Trophoblast cell (in vitro differentiated cells and primary cell): ENCODE measurements around the gene RBM47.

ENCODE experiments used
- DNase-seq, 2 donors: peaks; one replicate each; pipeline ENCODE4 v3.0.0-alpha.2; 2016
- H2AFZ ChIP-seq: 2 replicates; pipeline ENCODE4 v1.6.1; 2013; ENCODE audit warnings: low read length, moderate library complexity, mild to moderate bottlenecking; ENCODE audit not compliant: insufficient read depth, poor library complexity
- H2AK5ac ChIP-seq: 2 replicates; pipeline ENCODE4 v1.6.1; 2013; ENCODE audit warnings: mild to moderate bottlenecking, low read length
- H2BK120ac ChIP-seq: 2 replicates; pipeline ENCODE4 v1.6.1; 2013; ENCODE audit warnings: low read length, mild to moderate bottlenecking, moderate library complexity; ENCODE audit not compliant: insufficient read depth, poor library complexity
- H2BK12ac ChIP-seq: 2 replicates; pipeline ENCODE4 v1.6.1; 2013; ENCODE audit warnings: mild to moderate bottlenecking, low read length, moderate library complexity
- H2BK5ac ChIP-seq: 2 replicates; pipeline ENCODE4 v1.6.1; 2013; ENCODE audit warnings: low read length, low read depth, moderate library complexity, mild to moderate bottlenecking; ENCODE audit not compliant: poor library complexity
- H3K14ac ChIP-seq: 2 replicates; pipeline ENCODE4 v1.6.1; 2013; ENCODE audit warnings: mild to moderate bottlenecking, low read length
- H3K18ac ChIP-seq: 2 replicates; pipeline ENCODE4 v1.6.1; 2013; ENCODE audit warnings: mild to moderate bottlenecking, low read length
- H3K23ac ChIP-seq: 2 replicates; pipeline ENCODE4 v1.6.1; 2013; ENCODE audit warnings: low read length
- H3K27ac ChIP-seq: 2 replicates; pipeline ENCODE4 v1.5.1; 2013; ENCODE audit warnings: low read depth, mild to moderate bottlenecking, inconsistent platforms, low read length, moderate library complexity
- H3K27me3 ChIP-seq: 2 replicates; pipeline ENCODE4 v1.6.1; 2013; ENCODE audit warnings: inconsistent platforms, mild to moderate bottlenecking, low read length, moderate library complexity; ENCODE audit not compliant: insufficient read depth
- H3K36me3 ChIP-seq, 2 experiments: 1 replicate in 1 of 2; 2 replicates in 1 of 2; pipeline ENCODE4 v1.6.1; 2013; ENCODE audit warnings: low read length in 2 of 2, mild to moderate bottlenecking in 2 of 2, moderate library complexity in 1 of 2; ENCODE audit not compliant: insufficient read depth in 2 of 2, control insufficient read depth in 1 of 2
- H3K4ac ChIP-seq: 2 replicates; pipeline ENCODE4 v1.6.1; 2013; ENCODE audit warnings: low read depth, mild to moderate bottlenecking, low read length, moderate library complexity
- H3K4me1 ChIP-seq, 2 experiments: 1 replicate in 1 of 2; 2 replicates in 1 of 2; pipeline ENCODE4 v1.6.1; 2013; ENCODE audit warnings: low read length in 2 of 2, mild to moderate bottlenecking in 2 of 2, moderate library complexity in 1 of 2; ENCODE audit not compliant: insufficient read depth in 2 of 2, control insufficient read depth in 1 of 2
- H3K4me2 ChIP-seq: 2 replicates; pipeline ENCODE4 v1.6.1; 2013; ENCODE audit warnings: inconsistent platforms, mild to moderate bottlenecking, low read length, moderate library complexity
- H3K4me3 ChIP-seq: 2 replicates; pipeline ENCODE4 v1.5.1; 2013; ENCODE audit warnings: mild to moderate bottlenecking, low read depth, low read length, inconsistent platforms
- H3K79me1 ChIP-seq: one replicate; pipeline ENCODE4 v1.6.1; 2013; ENCODE audit warnings: low read length
- H3K79me2 ChIP-seq: 2 replicates; pipeline ENCODE4 v1.6.1; 2013; ENCODE audit warnings: low read length, mild to moderate bottlenecking; ENCODE audit not compliant: control insufficient read depth, insufficient read depth, poor library complexity
- H3K9ac ChIP-seq: 2 replicates; pipeline ENCODE4 v1.6.1; 2013; ENCODE audit warnings: mild to moderate bottlenecking, low read length
- H3K9me3 ChIP-seq: 2 replicates; pipeline ENCODE4 v1.6.1; 2013; ENCODE audit warnings: low read depth, mild to moderate bottlenecking, control low read depth, inconsistent platforms, low read length; ENCODE audit not compliant: insufficient read depth
- H4K12ac ChIP-seq: 2 replicates; pipeline ENCODE4 v1.6.1; 2013; ENCODE audit warnings: low read depth, mild to moderate bottlenecking, low read length, moderate library complexity
- H4K8ac ChIP-seq: 2 replicates; pipeline ENCODE4 v1.6.1; 2013; ENCODE audit warnings: low read depth, mild to moderate bottlenecking, low read length, moderate library complexity
- H4K91ac ChIP-seq: one replicate; pipeline ENCODE4 v1.6.1; 2013; ENCODE audit warnings: low read depth, mild to moderate bottlenecking, low read length, moderate library complexity
- WGBS: extraction: QIAGEN DNeasy Blood & Tissue Kit; methylation state at CpG from one replicate; pipeline ENCODE4 v1.1.7; 2013; ENCODE audit warnings: missing lambda C conversion rate; ENCODE audit not compliant: insufficient read length, insufficient coverage; ENCODE audit errors: extremely low coverage; 5-methylcytosine and 5-hydroxymethylcytosine counted together

The RBM47 gene

DNA sequence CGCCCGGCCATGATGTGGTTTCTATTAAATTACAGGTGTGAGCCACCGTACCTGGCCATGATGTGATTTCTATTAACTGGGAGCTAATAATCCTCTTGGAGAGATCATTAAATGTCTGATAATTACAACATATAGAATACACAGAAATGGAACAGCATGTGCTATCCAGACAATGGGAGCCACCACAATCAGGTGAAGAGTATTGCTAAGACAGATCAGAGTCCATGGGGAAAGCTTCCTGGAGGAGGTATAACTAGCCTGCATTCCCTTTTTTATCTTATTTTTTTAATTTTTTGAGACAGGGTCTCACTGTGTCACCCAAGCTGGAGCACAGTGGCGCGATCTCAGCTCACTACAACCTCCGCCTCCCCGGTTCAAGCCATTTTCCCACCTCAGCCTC, 147.7 kb downstream of the RBM47 start:
- no CpG with 5 or more reads among the region's 7 CpGs for WGBS
- Histone ChIP-seq H3K79me1 (no peaks in the 10 kb centered on the region), H4K8ac (no peak overlapping the region), H4K12ac (no peak overlapping the region), H3K4ac (no peak overlapping the region), H2AFZ (no peak overlapping the region), H3K9ac (no peak overlapping the region), H3K36me3 (no peaks in the 10 kb centered on the region), H3K9me3 (no peaks in the 10 kb centered on the region), H2AK5ac (no peak overlapping the region), H4K91ac (no peak overlapping the region), H3K79me2 (peaks cover under 1% of the 10 kb centered on the region), H3K14ac (no peak overlapping the region), H3K4me1 (no peaks in the 10 kb centered on the region), H3K18ac (no peak overlapping the region), H3K4me2 (no peak overlapping the region), H2BK120ac (no peak overlapping the region), H3K4me3 (no peak overlapping the region), H2BK12ac (no peak overlapping the region), H3K27me3 (no peaks in the 10 kb centered on the region), H3K27ac (no peak overlapping the region), H2BK5ac (no peak overlapping the region), H3K23ac (no peak overlapping the region)
- DNase-seq = no peak

DNA sequence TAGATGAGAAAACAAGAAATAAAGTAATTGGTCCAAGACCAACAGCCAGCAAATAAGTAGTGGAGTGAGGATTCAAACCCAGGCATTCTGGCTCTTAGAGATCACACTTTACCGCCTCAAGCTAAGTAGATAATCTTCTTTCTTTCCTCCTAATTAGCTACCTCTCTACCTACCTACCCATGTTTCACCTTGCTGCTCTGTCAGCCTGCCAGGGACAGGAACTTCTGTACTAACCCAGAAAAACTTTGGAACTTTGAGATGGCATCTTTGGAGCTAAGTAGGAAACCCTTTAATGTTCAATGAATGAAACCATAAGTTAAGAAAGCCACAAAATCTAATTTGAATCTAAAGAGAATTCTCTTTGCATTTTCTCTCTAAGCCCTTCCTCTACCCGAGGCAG, 149.4 kb downstream of the RBM47 start:
- Histone ChIP-seq H3K18ac (no peak overlapping the region), H2BK120ac (no peak overlapping the region), H3K4me3 (no peak overlapping the region), H3K79me1 (no peaks in the 10 kb centered on the region), H4K91ac (no peak overlapping the region), H3K4ac (no peak overlapping the region), H3K23ac (no peak overlapping the region), H2AK5ac (no peak overlapping the region), H4K12ac (no peak overlapping the region), H3K9me3 (no peaks in the 10 kb centered on the region), H2BK5ac (no peak overlapping the region), H3K4me2 (no peak overlapping the region), H2AFZ (no peak overlapping the region), H3K79me2 (peaks cover 2% of the 10 kb centered on the region), H3K9ac (no peak overlapping the region), H2BK12ac (no peak overlapping the region), H4K8ac (no peak overlapping the region), H3K14ac (no peak overlapping the region), H3K27ac (no peak overlapping the region), H3K27me3 (no peaks in the 10 kb centered on the region), H3K36me3 (no peaks in the 10 kb centered on the region), H3K4me1 (peaks cover 0 to 2% of the 10 kb centered on the region in 2 experiments)
- no peak for DNase-seq
- no CpG with 5 or more reads among the region's 2 CpGs for WGBS

DNA sequence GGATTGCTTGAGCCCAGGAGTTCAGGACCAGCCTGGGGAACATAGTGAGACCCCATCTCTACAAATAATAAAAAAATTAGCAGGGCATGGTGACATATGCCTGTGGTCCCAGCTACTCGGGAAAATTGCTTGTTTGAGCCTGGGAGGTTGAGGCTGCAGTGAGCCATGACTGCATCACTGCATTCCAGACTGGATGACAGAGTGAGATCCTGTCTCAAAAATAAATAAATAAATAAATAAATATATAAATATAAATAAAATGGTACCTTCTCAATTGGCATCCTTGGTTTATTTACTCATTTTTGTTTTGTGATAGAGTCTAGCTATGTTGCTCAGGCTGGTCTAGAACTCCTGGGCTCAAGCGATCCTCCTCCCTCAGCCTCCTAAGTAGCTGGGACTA, 150.3 kb downstream of the RBM47 start:
- Histone ChIP-seq H2AFZ (no peak overlapping the region), H2BK5ac (no peak overlapping the region), H4K8ac (no peak overlapping the region), H3K4me2 (no peak overlapping the region), H3K36me3 (no peaks in the 10 kb centered on the region), H2BK12ac (no peak overlapping the region), H3K27me3 (no peaks in the 10 kb centered on the region), H4K12ac (no peak overlapping the region), H3K18ac (no peak overlapping the region), H4K91ac (peak overlapping the region; percentile 4), H3K27ac (no peak overlapping the region), H2BK120ac (no peak overlapping the region), H3K79me1 (no peaks in the 10 kb centered on the region), H3K23ac (no peak overlapping the region), H3K14ac (no peak overlapping the region), H2AK5ac (no peak overlapping the region), H3K4me3 (no peak overlapping the region), H3K4ac (no peak overlapping the region), H3K9me3 (no peaks in the 10 kb centered on the region), H3K9ac (no peak overlapping the region), H3K4me1 (peaks cover 0 to 2% of the 10 kb centered on the region in 2 experiments), H3K79me2 (peaks cover 2% of the 10 kb centered on the region)
- no CpG with 5 or more reads among the region's 2 CpGs for WGBS
- DNase-seq = no peak

DNA sequence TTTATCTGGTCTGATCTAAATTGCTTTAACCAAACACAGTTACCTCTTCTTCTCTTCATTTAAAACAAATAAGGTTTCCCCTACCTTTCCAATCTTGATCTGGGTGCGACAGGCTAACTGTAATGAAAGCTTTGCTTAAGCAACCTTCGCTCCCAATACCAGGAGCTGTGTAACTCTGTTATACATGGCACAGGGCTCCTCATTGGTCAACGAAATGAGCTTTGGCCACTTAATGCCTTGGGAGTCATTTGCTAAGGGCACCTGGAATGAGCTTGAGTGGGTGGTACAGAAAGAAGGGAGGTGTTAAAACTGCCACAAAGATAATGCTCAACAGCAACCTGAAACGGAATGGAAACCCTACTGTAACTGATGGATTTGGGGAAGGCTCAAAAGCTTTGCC, 154.1 kb downstream of the RBM47 start:
- Histone ChIP-seq H2BK5ac (no peak overlapping the region), H3K27ac (no peak overlapping the region), H3K36me3 (no peaks in the 10 kb centered on the region), H2AFZ (no peak overlapping the region), H3K79me1 (no peaks in the 10 kb centered on the region), H3K9me3 (no peaks in the 10 kb centered on the region), H4K12ac (no peak overlapping the region), H3K27me3 (no peaks in the 10 kb centered on the region), H3K4me3 (no peak overlapping the region), H3K9ac (no peak overlapping the region), H2AK5ac (no peak overlapping the region), H2BK120ac (no peak overlapping the region), H3K4me1 (peaks cover 0 to 2% of the 10 kb centered on the region in 2 experiments), H2BK12ac (no peak overlapping the region), H3K4ac (no peak overlapping the region), H3K18ac (no peak overlapping the region), H3K14ac (no peak overlapping the region), H4K91ac (no peak overlapping the region), H4K8ac (no peak overlapping the region), H3K4me2 (no peak overlapping the region), H3K79me2 (peaks cover 2% of the 10 kb centered on the region), H3K23ac (no peak overlapping the region)
- no CpG with 5 or more reads among the region's 4 CpGs for WGBS
- no peak for DNase-seq
